WTC11 (cell line): ENCODE results near the gene KCNH3. TPM values are rescaled to one million over a fixed set of nuclear protein-coding genes. Genes with fewer than 3 reads are reported as not detected.

ENCODE experiments used
- ATAC-seq: fragments of 200-7000 bp; cut with Tn5 transposase; 2 replicates; pipeline ENCODE4 v1.10.0; 2021; ENCODE audit warnings: mild to moderate bottlenecking, moderate library complexity
- CTCF ChIA-PET: fragments of 300-600 bp; sonication (Branson Sonifier 250); formaldehyde crosslinking; loops from one replicate; lab custom pipeline; 2021; ENCODE audit warnings: antibody characterized with exemption; lab: Charles Lee
- POLR2A ChIA-PET: fragments of 350-600 bp; sonication (Branson Sonifier 250); formaldehyde crosslinking; loops from one replicate; lab custom pipeline; 2021; ENCODE audit warnings: antibody characterized with exemption; lab: Charles Lee
- DNase-seq: peaks from one replicate; pipeline ENCODE4 v3.0.0; 2021; ENCODE audit warnings: low spot score
- H3K27ac Mint-ChIP-seq: 2 replicates; pipeline ENCODE4 v1.8.0; 2021; ENCODE audit warnings: mixed read lengths
- H3K27me3 Mint-ChIP-seq: 2 replicates; pipeline ENCODE4 v1.8.0; 2021; ENCODE audit warnings: low read depth, mild to moderate bottlenecking, moderate library complexity, mixed read lengths
- H3K36me3 Mint-ChIP-seq: 2 replicates; pipeline ENCODE4 v1.8.0; 2021; ENCODE audit warnings: mixed read lengths
- H3K4me1 Mint-ChIP-seq: 2 replicates; pipeline ENCODE4 v1.8.0; 2022; ENCODE audit warnings: mixed read lengths
- H3K4me3 Mint-ChIP-seq: 2 replicates; pipeline ENCODE4 v1.8.0; 2021; ENCODE audit warnings: mild to moderate bottlenecking, moderate library complexity, mixed read lengths
- H3K9me3 Mint-ChIP-seq: 2 replicates; pipeline ENCODE4 v1.8.0; 2021; ENCODE audit warnings: mixed read lengths
- AR ChIP-seq: fragments of 250-450 bp; sonication (Bioruptor Pico); IDR thresholded peaks from 2 replicates; pipeline ENCODE4 v1.9.0; 2021; ENCODE audit warnings: mild to moderate bottlenecking
- ATF6 ChIP-seq: sonication (generic); formaldehyde crosslinking; IDR thresholded peaks from 2 replicates; pipeline ENCODE4 v1.8.1; 2023; ENCODE audit warnings: mild to moderate bottlenecking, missing genetic modification reagents
- CDX4 ChIP-seq: fragments of 250-450 bp; sonication (Bioruptor Pico); IDR thresholded peaks from 2 replicates; pipeline ENCODE4 v1.9.0; 2021; ENCODE audit warnings: moderate library complexity, mild to moderate bottlenecking, inconsistent platforms, borderline replicate concordance
- GABPB1 ChIP-seq: sonication (generic); formaldehyde crosslinking; IDR thresholded peaks from 2 replicates; pipeline ENCODE4 v1.8.1; 2023; ENCODE audit warnings: mild to moderate bottlenecking, missing genetic modification reagents
- IRF1 ChIP-seq: sonication (generic); formaldehyde crosslinking; IDR thresholded peaks from 2 replicates; pipeline ENCODE4 v1.8.0; 2023; ENCODE audit warnings: missing genetic modification reagents
- JAZF1 ChIP-seq: fragments of 250-450 bp; sonication (Bioruptor Pico); IDR thresholded peaks from 2 replicates; pipeline ENCODE4 v1.9.0; 2021; ENCODE audit warnings: moderate library complexity, mild to moderate bottlenecking, inconsistent platforms
- KAT7 ChIP-seq: sonication (generic); formaldehyde crosslinking; IDR thresholded peaks from 2 replicates; pipeline ENCODE4 v1.8.1; 2023; ENCODE audit warnings: missing genetic modification reagents, mild to moderate bottlenecking, borderline replicate concordance
- MXD4 ChIP-seq: fragments of 250-450 bp; sonication (Bioruptor Pico); IDR thresholded peaks from 2 replicates; pipeline ENCODE4 v1.8.0; 2021; ENCODE audit warnings: mild to moderate bottlenecking, moderate library complexity, borderline replicate concordance
- OVOL2 ChIP-seq: fragments of 250-450 bp; sonication (Bioruptor Pico); IDR thresholded peaks from 2 replicates; pipeline ENCODE4 v1.9.0; 2021; ENCODE audit warnings: mild to moderate bottlenecking, borderline replicate concordance
- PRDM15 ChIP-seq: sonication (generic); formaldehyde crosslinking; IDR thresholded peaks from 2 replicates; pipeline ENCODE4 v1.8.0; 2022; ENCODE audit warnings: missing genetic modification reagents
- PREB ChIP-seq: sonication (generic); formaldehyde crosslinking; IDR thresholded peaks from 2 replicates; pipeline ENCODE4 v1.8.1; 2022; ENCODE audit warnings: mild to moderate bottlenecking, missing genetic modification reagents, moderate library complexity, borderline replicate concordance
- PRRX2 ChIP-seq: fragments of 250-450 bp; sonication (Bioruptor Pico); IDR thresholded peaks from 2 replicates; pipeline ENCODE4 v1.8.0; 2021; ENCODE audit warnings: mild to moderate bottlenecking
- SMAD4 ChIP-seq: sonication (generic); formaldehyde crosslinking; IDR thresholded peaks from 2 replicates; pipeline ENCODE4 v1.8.0; 2022; ENCODE audit warnings: mild to moderate bottlenecking, missing genetic modification reagents
- USF2 ChIP-seq: sonication (generic); formaldehyde crosslinking; IDR thresholded peaks from 2 replicates; pipeline ENCODE4 v1.8.1; 2023; ENCODE audit warnings: mild to moderate bottlenecking, missing genetic modification reagents, moderate library complexity
- ZBTB21 ChIP-seq: sonication (generic); formaldehyde crosslinking; IDR thresholded peaks from 2 replicates; pipeline ENCODE4 v1.8.1; 2023; ENCODE audit warnings: mild to moderate bottlenecking, missing genetic modification reagents, borderline replicate concordance
- ZNF232 ChIP-seq: sonication (generic); formaldehyde crosslinking; IDR thresholded peaks from 2 replicates; pipeline ENCODE4 v1.8.0; 2022; ENCODE audit warnings: mild to moderate bottlenecking, missing genetic modification reagents
- ZNF317 ChIP-seq: sonication (generic); formaldehyde crosslinking; IDR thresholded peaks from 2 replicates; pipeline ENCODE4 v1.8.1; 2023; ENCODE audit warnings: low read depth, mild to moderate bottlenecking, moderate library complexity, missing genetic modification reagents, borderline replicate concordance
- total RNA-seq: library from RNA; stranded (reverse); gene quantifications from 3 replicates; pipeline ENCODE4 v1.2.3, GENCODE V29; 2021
- TF ChIP-seq, protein P1 (sequence below): sonication (generic); formaldehyde crosslinking; IDR thresholded peaks from 2 replicates; pipeline ENCODE4 v1.8.0; 2022; ENCODE audit warnings: mild to moderate bottlenecking, missing genetic modification reagents

Gene KCNH3
- total RNA-seq, 1 experiment from 2014 or later = 0.44 TPM

GRCh38 chr12:49496417-49497360 is 42.1 kb upstream of the KCNH3 start (continued):
- no peak for TF ChIP-seq ATF6 (CRISPR knock-in tag)
- no peak for TF ChIP-seq USF2 (CRISPR knock-in tag)
- no peak for TF ChIP-seq GABPB1 (CRISPR knock-in tag)
- no peak for TF ChIP-seq ZNF232 (CRISPR knock-in tag)
- TF ChIP-seq KAT7 (CRISPR knock-in tag) = no peak
- no peak for TF ChIP-seq SMAD4 (CRISPR knock-in tag)
- TF ChIP-seq MXD4 (CRISPR knock-in tag) = no peak
- TF ChIP-seq ZNF317 (CRISPR knock-in tag) = no peak
- TF ChIP-seq PRRX2 (CRISPR knock-in tag) = no peak
- no peak for TF ChIP-seq PREB (CRISPR knock-in tag)

- CTCF ChIA-PET = no interaction called here
- Mint-ChIP-seq H3K9me3 (peaks cover 3% of the 10 kb centered on the region; the same call in 1 of the 2 replicates), H3K4me3 (no peak overlapping the region), H3K27ac (no peak overlapping the region), H3K4me1 (no peaks in the 10 kb centered on the region), H3K36me3 (peaks cover 29% of the 10 kb centered on the region), H3K27me3 (no peaks in the 10 kb centered on the region)
- POLR2A ChIA-PET = no interaction called here
- no peak for DNase-seq
- ATAC-seq = no peak
- no peak for TF ChIP-seq ZBTB21 (CRISPR knock-in tag)
- TF ChIP-seq ZNF232 (CRISPR knock-in tag) = no peak
- no peak for TF ChIP-seq JAZF1
- TF ChIP-seq OVOL2 = no peak
- TF ChIP-seq PRDM15 = no peak
- no peak for TF ChIP-seq IRF1 (CRISPR knock-in tag)
- no peak for TF ChIP-seq CDX4 (CRISPR knock-in tag)
- TF ChIP-seq, protein P1, sequence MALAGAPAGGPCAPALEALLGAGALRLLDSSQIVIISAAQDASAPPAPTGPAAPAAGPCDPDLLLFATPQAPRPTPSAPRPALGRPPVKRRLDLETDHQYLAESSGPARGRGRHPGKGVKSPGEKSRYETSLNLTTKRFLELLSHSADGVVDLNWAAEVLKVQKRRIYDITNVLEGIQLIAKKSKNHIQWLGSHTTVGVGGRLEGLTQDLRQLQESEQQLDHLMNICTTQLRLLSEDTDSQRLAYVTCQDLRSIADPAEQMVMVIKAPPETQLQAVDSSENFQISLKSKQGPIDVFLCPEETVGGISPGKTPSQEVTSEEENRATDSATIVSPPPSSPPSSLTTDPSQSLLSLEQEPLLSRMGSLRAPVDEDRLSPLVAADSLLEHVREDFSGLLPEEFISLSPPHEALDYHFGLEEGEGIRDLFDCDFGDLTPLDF (CRISPR knock-in tag) = no peak
- TF ChIP-seq AR = no peak
Observed at GRCh38 chr12:49501895-49502294, 36.9 kb upstream of the KCNH3 start.
